HepG2 (cell line): Measurements from ENCODE around the gene C16orf86. TPM values are rescaled to one million over a fixed set of nuclear protein-coding genes. Genes with fewer than 3 reads are reported as not detected.

ENCODE experiments used
- ARNT2 ChIP-seq: sonication (generic); formaldehyde crosslinking; IDR thresholded peaks from 2 replicates; pipeline ENCODE4 v1.8.0; 2022; ENCODE audit warnings: mild to moderate bottlenecking, low read depth, missing genetic modification reagents, moderate library complexity
- ATF7-NPFF ChIP-seq: sonication (generic); formaldehyde crosslinking; IDR thresholded peaks from 2 replicates; pipeline ENCODE4 v1.8.1; 2023; ENCODE audit warnings: mild to moderate bottlenecking, low read depth, missing genetic modification reagents, moderate library complexity
- CEBPZ ChIP-seq: IDR thresholded peaks from 2 replicates; pipeline ENCODE4 v1.6.1; 2012; ENCODE audit warnings: low read length, improper control_type of control experiment
- EED ChIP-seq: sonication (generic); formaldehyde crosslinking; IDR thresholded peaks from 2 replicates; pipeline ENCODE4 v1.5.0; 2020; ENCODE audit warnings: mild to moderate bottlenecking, missing genetic modification reagents
- FOXO1 ChIP-seq: sonication (generic); formaldehyde crosslinking; IDR thresholded peaks from 2 replicates; pipeline ENCODE4 v1.4.0; 2020; ENCODE audit warnings: missing genetic modification reagents
- HNRNPL ChIP-seq: fragments of 200-400 bp; formaldehyde crosslinking; IDR thresholded peaks from 2 replicates; pipeline ENCODE4 v1.6.1; 2017; ENCODE audit warnings: mild to moderate bottlenecking, low read depth, low read length
- HOXA3 ChIP-seq: sonication (generic); formaldehyde crosslinking; IDR thresholded peaks from 2 replicates; pipeline ENCODE4 v1.5.0; 2020; ENCODE audit warnings: missing genetic modification reagents
- MXD3 ChIP-seq: IDR thresholded peaks from 2 replicates; pipeline ENCODE4 v1.6.1; 2016; ENCODE audit warnings: mild to moderate bottlenecking, missing biosample characterization, missing genetic modification reagents
- NCOA2 ChIP-seq: sonication (generic); formaldehyde crosslinking; IDR thresholded peaks from 2 replicates; pipeline ENCODE4 v1.8.0; 2022; ENCODE audit warnings: inconsistent platforms
- RXRB ChIP-seq: IDR thresholded peaks from 2 replicates; pipeline ENCODE4 v1.6.1; 2016; ENCODE audit warnings: borderline replicate concordance, missing genetic modification reagents, missing compliant biosample characterization
- SMYD3 ChIP-seq: sonication (generic); formaldehyde crosslinking; IDR thresholded peaks from 2 replicates; pipeline ENCODE4 v1.8.1; 2023; ENCODE audit warnings: mild to moderate bottlenecking, missing genetic modification reagents
- TBL1XR1 ChIP-seq: fragments of 150-350 bp; IDR thresholded peaks from 2 replicates; pipeline ENCODE4 v1.6.1; 2014; ENCODE audit warnings: borderline replicate concordance, low read length; ENCODE audit not compliant: partially characterized antibody
- ZNF550 ChIP-seq: sonication (generic); formaldehyde crosslinking; IDR thresholded peaks from 2 replicates; pipeline ENCODE4 v1.4.0; 2020; ENCODE audit warnings: mild to moderate bottlenecking, missing genetic modification reagents, borderline replicate concordance
- ZNF629 ChIP-seq: sonication (generic); formaldehyde crosslinking; conservative IDR thresholded peaks from 2 replicates; pipeline ENCODE4 v1.5.0; 2020; ENCODE audit warnings: missing genetic modification reagents
- ZSCAN25 ChIP-seq: sonication (generic); formaldehyde crosslinking; IDR thresholded peaks from 2 replicates; pipeline ENCODE4 v1.8.0; 2022; ENCODE audit warnings: mild to moderate bottlenecking, missing genetic modification reagents
- polyA plus RNA-seq, 8 experiments: library from polyadenylated mRNA; depleted of rRNA in 3 of 8; stranded (reverse) in 7 of 8; unstranded in 1 of 8; fragments of >200 nt; fragmentation: Illumina TruSeq in 4 of 8; extraction: Trizol in 4 of 8; gene quantifications; 2 replicates each; pipeline versions ENCODE4 v1.2.1 to v1.2.3, GENCODE V29; 2011 to 2016; ENCODE audit warnings: low read depth in 4 of 8, missing spikeins in 1 of 8, mixed read lengths in 1 of 8; ENCODE audit not compliant: insufficient read depth in 1 of 8
- total RNA-seq, 5 experiments: library from RNA; depleted of rRNA; stranded (reverse); fragments of >200 nt; fragmentation: Illumina TruSeq; extraction: Trizol; gene quantifications; 2 replicates each; pipeline ENCODE4 v1.2.3, GENCODE V29; 2016; ENCODE audit warnings: low read depth in 1 of 5
- TF ChIP-seq, protein P1 (sequence below), 2 experiments: sonication (generic) in 1 of 2; formaldehyde crosslinking in 1 of 2; IDR thresholded peaks; 2 replicates each; pipeline versions ENCODE4 v1.4.0 to v1.6.1; 2016 to 2020; ENCODE audit warnings: borderline replicate concordance in 1 of 2, low read depth in 1 of 2, mild to moderate bottlenecking in 1 of 2, missing genetic modification reagents in 1 of 2
- TF ChIP-seq, protein P2 (sequence below): sonication (generic); formaldehyde crosslinking; IDR thresholded peaks from 2 replicates; pipeline ENCODE4 v1.4.0; 2020; ENCODE audit warnings: mild to moderate bottlenecking, missing genetic modification reagents

The C16orf86 gene
- total and polyA plus RNA-seq, 2 of the 13 experiments (the other 11 are each of a cell fraction or from before 2014, with no cell fraction given): 1.5 to 3.1 TPM

- TF ChIP-seq, protein P1, sequence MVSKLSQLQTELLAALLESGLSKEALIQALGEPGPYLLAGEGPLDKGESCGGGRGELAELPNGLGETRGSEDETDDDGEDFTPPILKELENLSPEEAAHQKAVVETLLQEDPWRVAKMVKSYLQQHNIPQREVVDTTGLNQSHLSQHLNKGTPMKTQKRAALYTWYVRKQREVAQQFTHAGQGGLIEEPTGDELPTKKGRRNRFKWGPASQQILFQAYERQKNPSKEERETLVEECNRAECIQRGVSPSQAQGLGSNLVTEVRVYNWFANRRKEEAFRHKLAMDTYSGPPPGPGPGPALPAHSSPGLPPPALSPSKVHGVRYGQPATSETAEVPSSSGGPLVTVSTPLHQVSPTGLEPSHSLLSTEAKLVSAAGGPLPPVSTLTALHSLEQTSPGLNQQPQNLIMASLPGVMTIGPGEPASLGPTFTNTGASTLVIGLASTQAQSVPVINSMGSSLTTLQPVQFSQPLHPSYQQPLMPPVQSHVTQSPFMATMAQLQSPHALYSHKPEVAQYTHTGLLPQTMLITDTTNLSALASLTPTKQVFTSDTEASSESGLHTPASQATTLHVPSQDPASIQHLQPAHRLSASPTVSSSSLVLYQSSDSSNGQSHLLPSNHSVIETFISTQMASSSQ (IDR thresholded peaks at IDR 0.05; ENCODE audit: low read depth): no peak
- TF ChIP-seq, protein P1 (CRISPR knock-in tag; IDR thresholded peaks at IDR 0.05; ENCODE audit: borderline replicate concordance): peak; percentile 68
- TF ChIP-seq NCOA2 (CRISPR knock-in tag) (no peak), TBL1XR1 (no peak), ZSCAN25 (CRISPR knock-in tag) (peak; percentile 92), ARNT2 (CRISPR knock-in tag) (peak; percentile 86), EED (CRISPR knock-in tag) (no peak), HOXA3 (CRISPR knock-in tag) (peak; percentile 84), ZNF629 (CRISPR knock-in tag) (0 out of 2 replicates have a peak, but pooled peaks have one; percentile 27), ATF7-NPFF (CRISPR knock-in tag) (peak; percentile 70), FOXO1 (peak; percentile 46; the same call in 1 of the 2 replicates), RXRB (CRISPR knock-in tag) (peak; percentile 36; the same call in 1 of the 2 replicates), CEBPZ (no peak), MXD3 (CRISPR knock-in tag) (no peak), HNRNPL (peak; percentile 97), SMYD3 (CRISPR knock-in tag) (no peak; the same call in 1 of the 2 replicates), ZNF550 (peak; percentile 68; the same call in 1 of the 2 replicates)
- TF ChIP-seq, protein P2, sequence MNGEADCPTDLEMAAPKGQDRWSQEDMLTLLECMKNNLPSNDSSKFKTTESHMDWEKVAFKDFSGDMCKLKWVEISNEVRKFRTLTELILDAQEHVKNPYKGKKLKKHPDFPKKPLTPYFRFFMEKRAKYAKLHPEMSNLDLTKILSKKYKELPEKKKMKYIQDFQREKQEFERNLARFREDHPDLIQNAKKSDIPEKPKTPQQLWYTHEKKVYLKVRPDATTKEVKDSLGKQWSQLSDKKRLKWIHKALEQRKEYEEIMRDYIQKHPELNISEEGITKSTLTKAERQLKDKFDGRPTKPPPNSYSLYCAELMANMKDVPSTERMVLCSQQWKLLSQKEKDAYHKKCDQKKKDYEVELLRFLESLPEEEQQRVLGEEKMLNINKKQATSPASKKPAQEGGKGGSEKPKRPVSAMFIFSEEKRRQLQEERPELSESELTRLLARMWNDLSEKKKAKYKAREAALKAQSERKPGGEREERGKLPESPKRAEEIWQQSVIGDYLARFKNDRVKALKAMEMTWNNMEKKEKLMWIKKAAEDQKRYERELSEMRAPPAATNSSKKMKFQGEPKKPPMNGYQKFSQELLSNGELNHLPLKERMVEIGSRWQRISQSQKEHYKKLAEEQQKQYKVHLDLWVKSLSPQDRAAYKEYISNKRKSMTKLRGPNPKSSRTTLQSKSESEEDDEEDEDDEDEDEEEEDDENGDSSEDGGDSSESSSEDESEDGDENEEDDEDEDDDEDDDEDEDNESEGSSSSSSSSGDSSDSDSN (CRISPR knock-in tag): peak; percentile 83
These were observed 1.3 kb downstream of the C16orf86 start (continued) for GRCh38 chr16:67667817-67668494.
